ENCODE results near the gene CTAG1A.

- TF ChIP-seq CTCF (IDR thresholded peaks at IDR 0.05): no peak
- TF ChIP-seq EZH2 (IDR thresholded peaks at IDR 0.05): no peak
- TF ChIP-seq EZH2phosphoT487 (IDR thresholded peaks at IDR 0.05): no peak
Observed at GRCh38 chrX:154545673-154546274, 39.2 kb upstream of the CTAG1A start.

Measured in neural progenitor cell (in vitro differentiated cells).